Neural cell (in vitro differentiated cells): ENCODE results near the gene CRTAC1. TPM values are rescaled to one million over a fixed set of nuclear protein-coding genes. Genes with fewer than 3 reads are reported as not detected.

Source experiments
- H2AFZ ChIP-seq: fragments of 200-600, 300-800 bp; sonication (generic), shearing (Covaris generic); 2 replicates; pipeline ENCODE4 v1.6.0; 2014; ENCODE audit warnings: low read depth, mild to moderate bottlenecking, antibody characterized with exemption, low read length, moderate library complexity
- H3F3A ChIP-seq: fragments of 200-600 bp; shearing (Covaris generic); 2 replicates; pipeline ENCODE4 v1.6.1; 2016; ENCODE audit warnings: mild to moderate bottlenecking, moderate library complexity, mixed read lengths, antibody characterized with exemption, low read length; ENCODE audit not compliant: insufficient read depth, poor library complexity, severe bottlenecking
- H3K27ac ChIP-seq: fragments of 200-600, 300-800 bp; sonication (generic), shearing (Covaris generic); 2 replicates; pipeline ENCODE4 v1.5.1; 2014; ENCODE audit warnings: mild to moderate bottlenecking, low read length, moderate library complexity
- H3K27me3 ChIP-seq: fragments of 300-800, 200-600 bp; sonication (generic), shearing (Covaris generic); 2 replicates; pipeline ENCODE4 v1.6.0; 2014; ENCODE audit warnings: mild to moderate bottlenecking, low read depth, low read length, moderate library complexity; ENCODE audit not compliant: insufficient read depth
- H3K36me3 ChIP-seq: fragments of 300-800, 200-600 bp; sonication (generic), shearing (Covaris generic); 2 replicates; pipeline ENCODE4 v1.5.1; 2014; ENCODE audit warnings: mild to moderate bottlenecking, antibody characterized with exemption, low read length, moderate library complexity; ENCODE audit not compliant: insufficient read depth
- H3K4me2 ChIP-seq: fragments of 300-800, 200-600 bp; sonication (generic), shearing (Covaris generic); 2 replicates; pipeline ENCODE4 v1.6.0; 2014; ENCODE audit warnings: mild to moderate bottlenecking, low read length
- H3K4me3 ChIP-seq: fragments of 300-800, 200-600 bp; sonication (generic), shearing (Covaris generic); 2 replicates; pipeline ENCODE4 v1.5.1; 2014; ENCODE audit warnings: mild to moderate bottlenecking, low read length, moderate library complexity
- H3K79me2 ChIP-seq: fragments of 200-600 bp; shearing (Covaris generic); replicated peaks from 2 replicates; pipeline ENCODE4 v1.6.0; 2014; ENCODE audit warnings: mild to moderate bottlenecking, low read length, moderate library complexity; ENCODE audit not compliant: insufficient read depth
- H3K9ac ChIP-seq: fragments of 300-800, 200-600 bp; sonication (generic), shearing (Covaris generic); 2 replicates; pipeline ENCODE4 v1.6.1; 2016; ENCODE audit warnings: mild to moderate bottlenecking, low read length, mixed read lengths
- H3K9me2 ChIP-seq: fragments of 200-600 bp; shearing (Covaris generic); 2 replicates; pipeline ENCODE4 v1.6.1; 2016; ENCODE audit warnings: mild to moderate bottlenecking, low read length, mixed read lengths; ENCODE audit not compliant: insufficient read depth
- H3K9me3 ChIP-seq: fragments of 200-600, 300-800 bp; sonication (generic), shearing (Covaris generic); 2 replicates; pipeline ENCODE4 v1.6.1; 2016; ENCODE audit warnings: mild to moderate bottlenecking, mixed run types, low read length, moderate library complexity, mixed read lengths
- H4K20me1 ChIP-seq: fragments of 200-600 bp; shearing (Covaris generic); 2 replicates; pipeline ENCODE4 v1.6.1; 2016; ENCODE audit warnings: mild to moderate bottlenecking, mixed run types; ENCODE audit not compliant: insufficient read depth
- EP300 ChIP-seq: fragments of 450-650 bp; conservative IDR thresholded peaks from 2 replicates; pipeline ENCODE4 v1.6.1; 2014; ENCODE audit warnings: antibody characterized with exemption, mild to moderate bottlenecking, moderate library complexity; ENCODE audit not compliant: poor library complexity, severe bottlenecking
- EZH2 ChIP-seq: fragments of 200-600, 300-800 bp; shearing (Covaris generic), sonication (generic); IDR thresholded peaks from 2 replicates; pipeline ENCODE4 v1.6.1; 2014; ENCODE audit warnings: antibody characterized with exemption, low read length, borderline replicate concordance, mild to moderate bottlenecking; ENCODE audit not compliant: insufficient read depth, poor library complexity, severe bottlenecking
- MXI1 ChIP-seq: fragments of 450-650 bp; conservative IDR thresholded peaks from 2 replicates; pipeline ENCODE4 v1.6.1; 2014; ENCODE audit warnings: antibody characterized with exemption, mild to moderate bottlenecking; ENCODE audit not compliant: poor library complexity, severe bottlenecking
- POLR2AphosphoS5 ChIP-seq: IDR thresholded peaks from 2 replicates; pipeline ENCODE4 v1.6.1; 2012
- RAD21 ChIP-seq: fragments of 450-650 bp; conservative IDR thresholded peaks from 2 replicates; pipeline ENCODE4 v1.6.1; 2014; ENCODE audit warnings: antibody characterized with exemption, mild to moderate bottlenecking, moderate library complexity
- SMC3 ChIP-seq: fragments of 450-650 bp; conservative IDR thresholded peaks from 2 replicates; pipeline ENCODE4 v1.6.1; 2014; ENCODE audit warnings: antibody characterized with exemption, mild to moderate bottlenecking, moderate library complexity; ENCODE audit not compliant: poor library complexity
- TAF1 ChIP-seq: IDR thresholded peaks from 2 replicates; pipeline ENCODE4 v1.6.1; 2012; ENCODE audit warnings: low read depth
- polyA plus RNA-seq: library from polyadenylated mRNA; depleted of rRNA; stranded (reverse); fragments of >200 nt; gene quantifications from 2 replicates; pipeline ENCODE4 v1.2.3, GENCODE V29; 2014
- TF ChIP-seq, protein P1 (sequence below): IDR thresholded peaks from 2 replicates; pipeline ENCODE4 v1.6.1; 2012; ENCODE audit warnings: borderline replicate concordance
- TF ChIP-seq, protein P2 (sequence below): fragments of 450-650 bp; IDR thresholded peaks from 2 replicates; pipeline ENCODE4 v1.5.1; 2014; ENCODE audit warnings: antibody characterized with exemption, mild to moderate bottlenecking, moderate library complexity; ENCODE audit not compliant: poor library complexity, severe bottlenecking

CRTAC1 gene
- polyA plus RNA-seq, 1 donor from 2014 or later = 1.1 TPM

DNA sequence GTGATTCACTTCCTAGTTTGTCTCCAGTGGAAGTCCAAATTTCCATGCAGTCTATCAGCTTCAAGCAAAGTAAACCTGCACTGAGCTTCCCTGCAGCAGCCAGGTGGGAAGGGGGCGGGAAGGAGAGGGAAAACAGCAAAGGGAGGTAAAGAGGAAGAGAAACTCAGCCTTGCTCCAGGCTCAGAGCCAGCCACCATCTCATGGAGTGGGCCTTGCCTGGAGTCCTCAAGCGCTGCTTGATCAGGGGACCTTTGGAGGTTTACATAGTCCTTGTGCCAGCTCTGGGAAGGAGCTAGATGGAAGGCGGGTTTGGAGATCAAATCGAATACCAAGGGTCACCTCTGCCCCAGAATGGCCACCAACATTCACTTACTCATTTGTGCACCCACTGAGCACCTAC is 7.4 kb downstream of the CRTAC1 start:
- no peak for TF ChIP-seq TAF1
- TF ChIP-seq EZH2 = no peak
- TF ChIP-seq EP300 = no peak
- TF ChIP-seq, protein P1, sequence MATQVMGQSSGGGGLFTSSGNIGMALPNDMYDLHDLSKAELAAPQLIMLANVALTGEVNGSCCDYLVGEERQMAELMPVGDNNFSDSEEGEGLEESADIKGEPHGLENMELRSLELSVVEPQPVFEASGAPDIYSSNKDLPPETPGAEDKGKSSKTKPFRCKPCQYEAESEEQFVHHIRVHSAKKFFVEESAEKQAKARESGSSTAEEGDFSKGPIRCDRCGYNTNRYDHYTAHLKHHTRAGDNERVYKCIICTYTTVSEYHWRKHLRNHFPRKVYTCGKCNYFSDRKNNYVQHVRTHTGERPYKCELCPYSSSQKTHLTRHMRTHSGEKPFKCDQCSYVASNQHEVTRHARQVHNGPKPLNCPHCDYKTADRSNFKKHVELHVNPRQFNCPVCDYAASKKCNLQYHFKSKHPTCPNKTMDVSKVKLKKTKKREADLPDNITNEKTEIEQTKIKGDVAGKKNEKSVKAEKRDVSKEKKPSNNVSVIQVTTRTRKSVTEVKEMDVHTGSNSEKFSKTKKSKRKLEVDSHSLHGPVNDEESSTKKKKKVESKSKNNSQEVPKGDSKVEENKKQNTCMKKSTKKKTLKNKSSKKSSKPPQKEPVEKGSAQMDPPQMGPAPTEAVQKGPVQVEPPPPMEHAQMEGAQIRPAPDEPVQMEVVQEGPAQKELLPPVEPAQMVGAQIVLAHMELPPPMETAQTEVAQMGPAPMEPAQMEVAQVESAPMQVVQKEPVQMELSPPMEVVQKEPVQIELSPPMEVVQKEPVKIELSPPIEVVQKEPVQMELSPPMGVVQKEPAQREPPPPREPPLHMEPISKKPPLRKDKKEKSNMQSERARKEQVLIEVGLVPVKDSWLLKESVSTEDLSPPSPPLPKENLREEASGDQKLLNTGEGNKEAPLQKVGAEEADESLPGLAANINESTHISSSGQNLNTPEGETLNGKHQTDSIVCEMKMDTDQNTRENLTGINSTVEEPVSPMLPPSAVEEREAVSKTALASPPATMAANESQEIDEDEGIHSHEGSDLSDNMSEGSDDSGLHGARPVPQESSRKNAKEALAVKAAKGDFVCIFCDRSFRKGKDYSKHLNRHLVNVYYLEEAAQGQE = no peak
- TF ChIP-seq POLR2AphosphoS5 = no peak
- TF ChIP-seq RAD21 = no peak
- TF ChIP-seq SMC3 = no peak
- TF ChIP-seq MXI1 = no peak
- TF ChIP-seq, protein P2, sequence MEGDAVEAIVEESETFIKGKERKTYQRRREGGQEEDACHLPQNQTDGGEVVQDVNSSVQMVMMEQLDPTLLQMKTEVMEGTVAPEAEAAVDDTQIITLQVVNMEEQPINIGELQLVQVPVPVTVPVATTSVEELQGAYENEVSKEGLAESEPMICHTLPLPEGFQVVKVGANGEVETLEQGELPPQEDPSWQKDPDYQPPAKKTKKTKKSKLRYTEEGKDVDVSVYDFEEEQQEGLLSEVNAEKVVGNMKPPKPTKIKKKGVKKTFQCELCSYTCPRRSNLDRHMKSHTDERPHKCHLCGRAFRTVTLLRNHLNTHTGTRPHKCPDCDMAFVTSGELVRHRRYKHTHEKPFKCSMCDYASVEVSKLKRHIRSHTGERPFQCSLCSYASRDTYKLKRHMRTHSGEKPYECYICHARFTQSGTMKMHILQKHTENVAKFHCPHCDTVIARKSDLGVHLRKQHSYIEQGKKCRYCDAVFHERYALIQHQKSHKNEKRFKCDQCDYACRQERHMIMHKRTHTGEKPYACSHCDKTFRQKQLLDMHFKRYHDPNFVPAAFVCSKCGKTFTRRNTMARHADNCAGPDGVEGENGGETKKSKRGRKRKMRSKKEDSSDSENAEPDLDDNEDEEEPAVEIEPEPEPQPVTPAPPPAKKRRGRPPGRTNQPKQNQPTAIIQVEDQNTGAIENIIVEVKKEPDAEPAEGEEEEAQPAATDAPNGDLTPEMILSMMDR = no peak
- H3F3A ChIP-seq = no peaks in the 10 kb centered on the region

DNA sequence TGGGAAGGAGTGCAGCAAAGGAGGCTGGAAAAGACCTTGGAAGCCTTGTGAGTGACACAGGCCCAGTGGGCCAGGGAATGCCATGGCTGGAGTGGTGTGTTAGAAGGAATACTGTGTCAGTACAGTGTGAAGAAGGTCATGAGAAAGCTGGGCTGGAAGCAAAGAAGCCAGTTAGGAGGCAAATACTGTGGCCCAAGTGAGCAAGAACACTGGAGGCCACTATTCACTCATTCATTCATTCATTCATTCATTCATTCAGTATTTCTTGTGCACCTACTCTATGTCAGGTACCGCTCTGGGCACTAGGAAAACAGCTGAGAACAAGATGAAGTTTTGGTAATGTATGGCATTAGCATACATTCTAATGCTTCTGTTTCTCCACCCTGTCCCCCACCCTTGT is 9.6 kb downstream of the CRTAC1 start:
- H3F3A ChIP-seq = no peaks in the 10 kb centered on the region
- no peaks in the 10 kb centered on the region for H3K79me2 ChIP-seq
- H3K9me3 ChIP-seq = no peaks in the 10 kb centered on the region
- no peak overlapping the region for H3K27ac ChIP-seq
- no peaks in the 10 kb centered on the region for H3K9me2 ChIP-seq
- no peaks in the 10 kb centered on the region for H4K20me1 ChIP-seq
- no peak overlapping the region for H3K9ac ChIP-seq
- H2AFZ ChIP-seq = no peak overlapping the region
- no peak overlapping the region for H3K4me3 ChIP-seq
- no peaks in the 10 kb centered on the region for H3K27me3 ChIP-seq
- H3K36me3 ChIP-seq = no peaks in the 10 kb centered on the region
- TF ChIP-seq SMC3 (no peak), MXI1 (no peak), EZH2 (no peak), EP300 (no peak), RAD21 (no peak), TAF1 (no peak), POLR2AphosphoS5 (no peak)
- TF ChIP-seq, protein P2 = no peak
- TF ChIP-seq, protein P1 = no peak
- no peak overlapping the region for H3K4me2 ChIP-seq

More for the DNA sequence above, 7.4 kb downstream of the CRTAC1 start:
- Histone ChIP-seq H3K4me3 (no peak overlapping the region), H4K20me1 (no peaks in the 10 kb centered on the region), H3K4me2 (no peak overlapping the region), H3K9me2 (no peaks in the 10 kb centered on the region), H3K9me3 (no peaks in the 10 kb centered on the region), H3K79me2 (no peaks in the 10 kb centered on the region), H3K27ac (no peak overlapping the region), H2AFZ (no peak overlapping the region), H3K9ac (no peak overlapping the region), H3K27me3 (peaks cover 3% of the 10 kb centered on the region), H3K36me3 (no peaks in the 10 kb centered on the region)
